GM15510 (cell line): ENCODE measurements around the gene PAFAH1B1.

Source experiments
- POLR2A ChIP-seq: IDR thresholded peaks from 3 replicates; pipeline ENCODE4 v1.6.1; 2011; ENCODE audit warnings: borderline replicate concordance; ENCODE audit not compliant: insufficient read length; ENCODE audit errors: extremely low read depth

Gene PAFAH1B1

GRCh38 chr17:2621241-2621640 lies 27.8 kb downstream of the PAFAH1B1 start:
- no peak for TF ChIP-seq POLR2A

- TF ChIP-seq POLR2A: no peak
Measured at GRCh38 chr17:2624292-2624731, 30.9 kb downstream of the PAFAH1B1 start.

- no peak for TF ChIP-seq POLR2A
Measured at GRCh38 chr17:2631211-2631610, 37.8 kb downstream of the PAFAH1B1 start.

GRCh38 chr17:2634361-2634960 lies 41.0 kb downstream of the PAFAH1B1 start:
- TF ChIP-seq POLR2A: no peak

DNA sequence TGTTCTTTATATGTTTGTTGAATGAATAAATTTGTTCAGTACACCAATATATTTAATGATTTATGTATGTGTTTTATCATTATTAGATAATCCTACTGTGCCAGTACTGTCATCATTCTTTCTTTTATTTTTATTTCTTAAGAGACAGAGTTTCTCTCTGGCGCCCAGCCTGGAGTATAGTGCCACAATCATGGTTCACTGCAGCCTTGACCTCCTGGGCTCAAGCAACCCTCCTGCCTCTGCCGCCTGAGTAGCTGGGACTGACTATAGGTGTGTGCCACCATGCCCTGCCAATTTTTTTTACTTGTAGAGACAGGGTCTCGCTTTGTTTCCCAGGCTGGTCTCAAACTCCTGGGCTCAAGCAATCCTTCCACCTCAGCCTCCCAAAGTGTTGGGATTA lies 41.8 kb downstream of the PAFAH1B1 start:
- TF ChIP-seq POLR2A: no peak

DNA sequence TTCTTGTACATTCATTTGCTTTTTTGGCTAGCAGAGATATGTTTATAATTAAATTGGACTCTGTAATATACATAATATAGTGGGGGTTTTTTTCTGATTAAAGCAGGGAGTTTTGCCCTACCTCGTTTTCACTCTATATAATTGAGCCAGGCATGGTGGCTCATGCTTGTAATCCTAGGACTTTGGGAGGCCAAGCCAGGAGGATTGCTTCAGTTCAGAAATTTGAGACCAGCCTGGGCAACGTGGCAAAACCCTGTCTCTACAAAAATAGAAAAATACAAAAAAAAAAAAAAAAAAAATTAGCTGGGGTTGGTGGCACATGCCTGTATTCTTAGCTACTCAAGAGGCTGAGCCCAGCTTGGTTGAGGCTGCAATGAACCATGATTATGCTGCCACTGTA lies 42.2 kb downstream of the PAFAH1B1 start:
- no peak for TF ChIP-seq POLR2A

- TF ChIP-seq POLR2A: no peak
Measured at GRCh38 chr17:2636169-2636930, 42.9 kb downstream of the PAFAH1B1 start.

- no peak for TF ChIP-seq POLR2A
Measured at GRCh38 chr17:2637422-2637821, 44.0 kb downstream of the PAFAH1B1 start.

DNA sequence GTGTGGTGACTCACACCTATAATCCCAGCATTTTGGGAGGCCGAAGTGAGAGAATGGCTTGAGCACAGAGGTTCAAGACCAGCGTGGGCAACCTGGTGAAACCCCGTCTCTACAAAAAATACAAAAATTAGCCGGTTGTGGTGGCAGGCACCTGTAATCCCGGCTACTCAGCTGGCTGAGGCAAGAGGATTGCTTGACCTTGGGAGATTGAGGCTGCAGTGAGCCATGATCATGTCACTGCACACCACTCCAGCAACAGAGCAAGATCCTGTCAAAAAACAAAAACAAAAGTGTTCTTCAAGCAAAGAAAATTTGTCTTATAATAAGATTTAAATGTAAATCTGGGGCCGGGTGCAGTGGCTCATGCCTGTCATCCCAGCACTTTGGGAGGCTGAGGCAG lies 51.5 kb downstream of the PAFAH1B1 start:
- no peak for TF ChIP-seq POLR2A

GRCh38 chr17:2647957-2648356 lies 54.5 kb downstream of the PAFAH1B1 start:
- no peak for TF ChIP-seq POLR2A

DNA sequence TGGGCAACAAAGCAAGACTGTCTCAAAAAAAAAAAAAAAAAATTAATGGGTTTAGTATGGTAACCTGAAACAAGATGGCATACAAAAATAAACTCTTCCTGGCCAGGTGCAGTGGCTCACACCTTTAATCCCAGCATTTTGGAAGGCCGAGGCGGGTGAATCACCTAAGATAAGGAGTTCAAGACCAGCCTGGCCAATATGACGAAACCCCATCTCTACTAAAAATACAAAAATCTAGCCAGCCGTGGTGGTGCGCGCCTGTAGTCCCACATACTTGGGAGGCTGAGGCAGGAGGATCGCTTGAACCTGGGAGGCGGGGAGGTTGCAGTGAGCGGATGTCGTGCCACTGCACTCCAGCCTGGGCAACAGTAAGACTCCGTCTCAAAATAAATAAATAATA lies 55.7 kb downstream of the PAFAH1B1 start:
- no peak for TF ChIP-seq POLR2A

GRCh38 chr17:2655546-2655945 lies 62.1 kb downstream of the PAFAH1B1 start:
- TF ChIP-seq POLR2A: no peak

DNA sequence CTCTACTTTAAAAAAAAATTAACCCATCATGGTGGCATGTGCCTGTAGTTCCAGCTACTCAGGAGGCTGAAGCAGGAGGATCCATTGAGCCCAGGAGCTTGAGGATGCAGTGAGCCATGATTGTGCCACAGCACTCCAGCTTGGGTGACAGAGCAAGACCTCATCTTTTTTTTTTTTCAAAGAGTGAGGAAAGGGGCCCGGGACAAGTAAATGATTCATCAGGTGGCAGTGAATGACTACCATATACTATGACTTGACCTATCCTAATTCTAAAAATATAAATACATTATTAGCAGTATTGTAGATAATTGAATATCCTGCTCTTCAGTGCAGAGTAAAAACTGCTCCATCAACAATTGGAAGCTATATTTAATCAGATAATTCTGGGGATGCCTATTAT lies 62.8 kb downstream of the PAFAH1B1 start:
- TF ChIP-seq POLR2A: no peak

DNA sequence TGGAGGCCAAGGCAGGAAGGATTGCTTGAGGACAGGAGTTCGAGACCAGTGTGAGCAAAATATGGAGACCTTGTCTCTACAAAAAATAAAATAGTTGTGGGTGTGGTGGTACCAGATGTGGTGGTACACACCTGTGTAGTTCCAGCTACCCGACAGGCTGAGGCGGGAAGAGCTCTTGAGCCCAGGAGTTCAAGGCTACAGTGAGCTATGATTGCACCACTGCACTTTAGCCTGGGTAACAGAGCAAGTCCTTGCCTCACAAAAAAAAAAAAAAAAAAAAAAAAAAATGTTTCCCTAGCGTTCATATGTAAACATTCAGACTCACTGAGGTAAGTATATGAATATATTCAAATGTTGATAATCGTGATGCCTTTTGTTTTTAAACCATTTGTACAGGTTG lies 78.6 kb downstream of the PAFAH1B1 start:
- TF ChIP-seq POLR2A: no peak

DNA sequence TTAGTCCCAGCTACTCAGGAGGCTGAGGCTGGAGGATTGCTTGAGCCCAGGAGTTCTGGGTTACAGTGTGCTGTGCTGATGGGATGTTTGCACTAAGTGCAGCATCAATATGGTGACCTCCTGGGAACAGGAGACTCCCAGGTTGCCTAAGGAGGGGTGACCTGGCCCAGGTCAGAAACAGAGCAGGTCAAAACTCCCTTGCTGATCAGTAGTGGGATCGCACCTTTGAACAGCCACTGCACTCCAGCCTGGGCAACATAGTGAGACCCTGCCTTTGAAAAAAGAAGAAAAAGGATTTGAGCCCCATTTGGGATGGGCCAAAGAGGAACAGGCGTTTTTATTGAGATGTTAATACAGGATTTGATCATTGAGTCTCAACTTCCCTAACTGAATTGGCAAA lies 87.5 kb downstream of the PAFAH1B1 start:
- TF ChIP-seq POLR2A: no peak

GRCh38 chr17:2681650-2682049 lies 88.2 kb downstream of the PAFAH1B1 start:
- no peak for TF ChIP-seq POLR2A
